Measurements from ENCODE around the gene HIBCH. TPM values are rescaled to one million over a fixed set of nuclear protein-coding genes. Genes with fewer than 3 reads are reported as not detected.

The HIBCH gene
- polyA plus RNA-seq, 1 donor (not counting 4 experiments of a cell fraction or from before 2014, with no cell fraction given), result 19.4 TPM

DNA sequence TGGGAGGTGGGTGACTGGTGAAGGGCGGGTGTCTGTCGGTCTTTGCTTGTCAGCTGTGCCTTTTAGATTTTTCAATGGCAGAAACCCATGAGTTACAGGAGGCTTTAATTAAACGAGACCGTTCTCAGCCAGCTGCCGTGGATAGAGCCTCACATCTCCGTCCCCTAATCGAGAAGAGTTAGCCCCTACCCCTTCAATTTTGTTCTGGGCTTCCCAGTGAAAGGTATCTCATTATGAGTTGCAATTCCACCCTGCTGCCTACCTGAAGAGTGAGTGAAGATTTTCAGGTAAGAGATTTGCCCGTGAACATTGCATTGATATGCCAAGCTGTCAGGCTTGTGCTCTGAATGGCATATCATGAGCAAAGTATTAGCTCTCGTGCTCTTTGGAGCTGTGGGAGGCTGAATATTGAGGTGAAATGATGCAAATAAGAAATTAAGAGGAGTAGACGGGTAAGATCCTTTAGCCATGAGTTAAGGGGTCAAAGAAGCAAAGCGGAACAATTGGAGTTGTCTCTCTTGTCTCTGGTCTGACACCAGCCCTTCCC is 138.4 kb downstream of the HIBCH start:
- H3K9me3 ChIP-seq (ENCODE audit: control insufficient read depth, low read depth, low read length), result no peaks in the 10 kb centered on the region
- DNase-seq (ENCODE audit: low read depth, low spot score), result no peak

DNA sequence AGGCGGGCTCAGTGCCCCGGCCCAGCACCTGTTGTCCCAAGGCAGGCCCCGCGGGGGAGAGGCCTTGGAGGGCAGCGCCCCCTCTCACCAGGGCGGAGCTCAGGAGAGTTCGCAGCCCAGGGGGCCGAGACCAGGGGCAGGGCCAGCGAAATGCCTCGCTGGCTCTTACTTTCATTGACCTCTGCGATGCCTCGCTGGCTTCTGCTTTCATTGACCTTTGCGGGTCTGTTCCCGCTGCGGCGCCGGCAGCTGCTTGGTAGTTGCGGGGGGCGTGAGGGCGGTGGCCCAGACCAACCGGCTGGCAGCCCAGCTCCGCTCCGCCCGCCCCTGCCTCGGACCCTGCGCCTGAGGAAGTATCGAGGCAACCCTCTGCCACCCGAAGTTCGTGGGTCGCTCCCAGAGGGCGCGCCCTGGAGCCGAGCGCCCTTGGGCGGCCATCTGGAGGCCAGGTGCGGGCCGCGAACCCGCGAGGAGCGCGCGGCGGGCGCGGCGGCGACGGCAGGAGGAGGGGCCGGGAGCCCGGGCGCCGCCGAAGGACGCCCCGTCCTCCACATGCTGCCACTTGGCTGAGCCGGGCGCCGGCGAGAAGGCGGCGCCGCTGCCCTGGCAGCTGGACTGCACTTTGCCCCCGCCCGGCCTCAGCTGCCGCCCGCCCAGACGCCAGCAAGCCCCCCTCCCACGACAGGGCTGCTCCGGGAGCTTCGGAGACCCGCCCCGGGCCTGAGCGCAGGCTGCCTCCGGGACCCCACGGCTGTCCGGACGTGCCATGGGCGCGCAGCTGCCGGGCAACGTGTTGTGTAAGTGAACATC is 139.1 kb downstream of the HIBCH start:
- Histone ChIP-seq H3K4me3 (ENCODE audit: control insufficient read depth in 2 of 3, extremely low read depth in 1 of 3, insufficient read depth in 2 of 3, low read depth in 1 of 3, low read length in 3 of 3) (peak overlapping the region; percentile 45 to 66 (median 61)), H3K9me1 (ENCODE audit: control insufficient read depth, extremely low read depth, insufficient read depth, low read length) (no peaks in the 10 kb centered on the region), H3K9me3 (ENCODE audit: control insufficient read depth, low read depth, low read length) (no peaks in the 10 kb centered on the region), H3K4me1 (ENCODE audit: control insufficient read depth, extremely low read depth, insufficient read depth, low read length) (peaks cover 3% of the 10 kb centered on the region), H3K9ac (ENCODE audit: control insufficient read depth, extremely low read depth, insufficient read depth, low read length) (peak overlapping the region; percentile 54), H4K20me1 (ENCODE audit: control insufficient read depth, extremely low read depth, insufficient read depth, low read length) (no peaks in the 10 kb centered on the region), H3K4me2 (ENCODE audit: control insufficient read depth, extremely low read depth, insufficient read depth, low read depth, low read length) (peak overlapping the region; percentile 79), H3K27ac (ENCODE audit: control insufficient read depth, insufficient read depth, low read length) (no peak overlapping the region), H3K36me3 (ENCODE audit: control insufficient read depth in 2 of 2, extremely low read depth in 1 of 2, insufficient read depth in 2 of 2, low read length in 2 of 2) (no peaks in the 10 kb centered on the region), H3K27me3 (ENCODE audit: control insufficient read depth, extremely low read depth, insufficient read depth, low read length) (no peaks in the 10 kb centered on the region), H3K79me2 (ENCODE audit: control insufficient read depth, insufficient read depth, low read length) (no peaks in the 10 kb centered on the region), H2AFZ (ENCODE audit: control insufficient read depth, low read length) (peak overlapping the region; percentile 82)
- FAIRE-seq (no peak), DNase-seq (ENCODE audit: low read depth, low spot score) (no peak)
- dilution Hi-C loops (cut with MboI; ENCODE audit: extremely low pct_ligation_motif_present, low sequenced_read_pairs), result no loop called here
- peak in 2 of 3 experiments; percentile 45 to 47 for TF ChIP-seq CTCF (optimal IDR thresholded peaks at IDR 0.05 in 1 of 3, IDR thresholded peaks at IDR 0.05 in 1 of 3, conservative IDR thresholded peaks at IDR 0.05 in 1 of 3; ENCODE audit: extremely low read depth in 1 of 3, insufficient read depth in 2 of 3, low read length in 3 of 3)
- no peak for TF ChIP-seq EZH2 (IDR thresholded peaks at IDR 0.05; ENCODE audit: low read length)

More for the DNA sequence above, 138.4 kb downstream of the HIBCH start:
- no peaks in the 10 kb centered on the region for H3K27me3 ChIP-seq (ENCODE audit: control insufficient read depth, extremely low read depth, insufficient read depth, low read length)
- dilution Hi-C loops (cut with MboI; ENCODE audit: extremely low pct_ligation_motif_present, low sequenced_read_pairs), result no loop called here
- peaks cover 3% of the 10 kb centered on the region for H3K4me1 ChIP-seq (ENCODE audit: control insufficient read depth, extremely low read depth, insufficient read depth, low read length)
- no peaks in the 10 kb centered on the region for H3K79me2 ChIP-seq (ENCODE audit: control insufficient read depth, insufficient read depth, low read length)
- no peaks in the 10 kb centered on the region for H3K36me3 ChIP-seq (ENCODE audit: control insufficient read depth in 2 of 2, extremely low read depth in 1 of 2, insufficient read depth in 2 of 2, low read length in 2 of 2)
- H3K27ac ChIP-seq (ENCODE audit: control insufficient read depth, insufficient read depth, low read length), result no peak overlapping the region
- no peak for FAIRE-seq
- H2AFZ ChIP-seq (ENCODE audit: control insufficient read depth, low read length), result peak overlapping the region; percentile 4
- H3K4me3 ChIP-seq (ENCODE audit: control insufficient read depth in 2 of 3, extremely low read depth in 1 of 3, insufficient read depth in 2 of 3, low read depth in 1 of 3, low read length in 3 of 3), result peak overlapping the region; percentile 45 to 66 (median 61)
- H3K9me1 ChIP-seq (ENCODE audit: control insufficient read depth, extremely low read depth, insufficient read depth, low read length), result no peaks in the 10 kb centered on the region
- no peak for TF ChIP-seq EZH2 (IDR thresholded peaks at IDR 0.05; ENCODE audit: low read length)
- no peak for TF ChIP-seq CTCF (optimal IDR thresholded peaks at IDR 0.05 in 1 of 3, IDR thresholded peaks at IDR 0.05 in 1 of 3, conservative IDR thresholded peaks at IDR 0.05 in 1 of 3; ENCODE audit: extremely low read depth in 1 of 3, insufficient read depth in 2 of 3, low read length in 3 of 3)
- no peaks in the 10 kb centered on the region for H4K20me1 ChIP-seq (ENCODE audit: control insufficient read depth, extremely low read depth, insufficient read depth, low read length)
- peak overlapping the region; percentile 54 for H3K9ac ChIP-seq (ENCODE audit: control insufficient read depth, extremely low read depth, insufficient read depth, low read length)
- peak overlapping the region; percentile 79 for H3K4me2 ChIP-seq (ENCODE audit: control insufficient read depth, extremely low read depth, insufficient read depth, low read depth, low read length)
